Calu3 (cell line): ENCODE measurements around the gene PSMA8. TPM values are rescaled to one million over a fixed set of nuclear protein-coding genes. Genes with fewer than 3 reads are reported as not detected.
A peak's percentile ranks its signal among the peaks of the same experiment; 100 is the strongest.
"Not testable (repeated sequence)": the region's sequence is repeated elsewhere in the genome, so short reads cannot be mapped to it uniquely, and the experiment has no call there.

Experiments used
- BruUV-seq: library from RNA; stranded (reverse); fragments of 400-500 nt; replicated peaks from 2 replicates; lab custom pipeline; 2021; lab: Mats Ljungman, UMichigan
- CTCF ChIA-PET: fragments of 300-600 bp; sonication (Branson Sonifier 250); formaldehyde crosslinking; loops from one replicate; lab custom pipeline; 2022; ENCODE audit warnings: antibody characterized with exemption; lab: Charles Lee
- DNase-seq: peaks from one replicate; pipeline ENCODE4 v3.0.0; 2022
- H3K27ac Mint-ChIP-seq: one replicate; pipeline ENCODE4 v1.8.0; 2022; ENCODE audit warnings: mixed read lengths; ENCODE audit not compliant: unreplicated experiment
- H3K27me3 Mint-ChIP-seq: one replicate; pipeline ENCODE4 v1.8.0; 2022; ENCODE audit warnings: mixed read lengths; ENCODE audit not compliant: unreplicated experiment
- H3K36me3 Mint-ChIP-seq: one replicate; pipeline ENCODE4 v1.8.0; 2022; ENCODE audit warnings: mild to moderate bottlenecking, moderate library complexity, mixed read lengths; ENCODE audit not compliant: insufficient read depth, unreplicated experiment
- H3K4me1 Mint-ChIP-seq: one replicate; pipeline ENCODE4 v1.8.0; 2022; ENCODE audit warnings: mild to moderate bottlenecking, low read depth, mixed read lengths; ENCODE audit not compliant: unreplicated experiment
- H3K4me3 Mint-ChIP-seq: one replicate; pipeline ENCODE4 v1.8.0; 2022; ENCODE audit warnings: mild to moderate bottlenecking, low read depth, moderate library complexity, mixed read lengths; ENCODE audit not compliant: unreplicated experiment
- H3K9me3 Mint-ChIP-seq: one replicate; pipeline ENCODE4 v1.8.0; 2022; ENCODE audit warnings: low read depth, mixed read lengths; ENCODE audit not compliant: unreplicated experiment
- CTCF ChIP-seq: fragments of 200-600 bp; IDR thresholded peaks from one replicate; pipeline ENCODE4 v1.8.0; 2022; ENCODE audit warnings: antibody characterized with exemption; ENCODE audit not compliant: unreplicated experiment
- intact Hi-C: fragments of 100-400 bp; cut with micrococcal nuclease; formaldehyde crosslinking; loops from one replicate; pipeline ENCODE4 v1.10.0; 2022; ENCODE audit not compliant: unreplicated experiment
- total RNA-seq: library from RNA; stranded (reverse); gene quantifications from 2 replicates; pipeline ENCODE4 v1.2.3, GENCODE V29; 2022

Gene PSMA8
- total RNA-seq, 1 experiment from 2014 or later: not detected

GRCh38 chr18:26228562-26229260 lies 95.0 kb downstream of the PSMA8 start:
- no peak for DNase-seq
- Mint-ChIP-seq H3K36me3 (peaks cover 23% of the 10 kb centered on the region), H3K27ac (no peak overlapping the region), H3K27me3 (peaks cover 13% of the 10 kb centered on the region), H3K4me3 (peak overlapping the region; percentile 97), H3K9me3 (no peaks in the 10 kb centered on the region), H3K4me1 (peaks cover 20% of the 10 kb centered on the region)
- BruUV-seq: no TSS peak
- intact Hi-C loops: no loop called here
- no peak for TF ChIP-seq CTCF
- CTCF ChIA-PET: interaction anchor here (0.7 kb wide), 1 partner anchor 568 kb away, joined by 4 read pairs; no protein-coding TSS in a partner anchor

GRCh38 chr18:26230497-26230896 lies 96.8 kb downstream of the PSMA8 start:
- Mint-ChIP-seq H3K4me1 (peaks cover 20% of the 10 kb centered on the region), H3K36me3 (peaks cover 23% of the 10 kb centered on the region), H3K27ac (no peak overlapping the region), H3K9me3 (no peaks in the 10 kb centered on the region), H3K4me3 (no peak overlapping the region), H3K27me3 (no peaks in the 10 kb centered on the region)
- CTCF ChIA-PET: no interaction called here
- no TSS peak for BruUV-seq
- no peak for TF ChIP-seq CTCF
- intact Hi-C loops: no loop called here
- no peak for DNase-seq

- H3K4me3 Mint-ChIP-seq: no peak overlapping the region
- no peaks in the 10 kb centered on the region for H3K27me3 Mint-ChIP-seq
- CTCF ChIA-PET: no interaction called here
- no peak for DNase-seq
- no TSS peak for BruUV-seq
- no peak for TF ChIP-seq CTCF
- no peaks in the 10 kb centered on the region for H3K36me3 Mint-ChIP-seq
- peaks cover 20% of the 10 kb centered on the region for H3K4me1 Mint-ChIP-seq
- no peak overlapping the region for H3K27ac Mint-ChIP-seq
- intact Hi-C loops: no loop called here
- no peaks in the 10 kb centered on the region for H3K9me3 Mint-ChIP-seq
Measured at GRCh38 chr18:26233208-26233607, 99.5 kb downstream of the PSMA8 start.

GRCh38 chr18:26237363-26237762 lies 103.7 kb downstream of the PSMA8 start:
- H3K36me3 Mint-ChIP-seq, intact Hi-C loops, H3K27ac Mint-ChIP-seq, BruUV-seq, H3K27me3 Mint-ChIP-seq, H3K4me1 Mint-ChIP-seq, DNase-seq, H3K4me3 Mint-ChIP-seq, CTCF ChIA-PET, H3K9me3 Mint-ChIP-seq: not testable (repeated sequence)

GRCh38 chr18:26238718-26239117 lies 105.0 kb downstream of the PSMA8 start:
- H3K36me3 Mint-ChIP-seq, DNase-seq, intact Hi-C loops, H3K4me3 Mint-ChIP-seq, H3K4me1 Mint-ChIP-seq, CTCF ChIA-PET, H3K9me3 Mint-ChIP-seq, H3K27me3 Mint-ChIP-seq, H3K27ac Mint-ChIP-seq, BruUV-seq: not testable (repeated sequence)

GRCh38 chr18:26242392-26242791 lies 108.7 kb downstream of the PSMA8 start:
- H3K4me3 Mint-ChIP-seq, H3K4me1 Mint-ChIP-seq, H3K27ac Mint-ChIP-seq, H3K36me3 Mint-ChIP-seq, CTCF ChIA-PET, DNase-seq, intact Hi-C loops, BruUV-seq, H3K27me3 Mint-ChIP-seq: not testable (repeated sequence)
- peaks cover 14% of the 10 kb centered on the region for H3K9me3 Mint-ChIP-seq
